Smooth muscle cell of the brain vasculature (primary cell): ENCODE results near the gene MAPKAP1.

Source experiments
- DNase-seq: peaks from one replicate; pipeline ENCODE4 v3.0.0-alpha.2; 2012; ENCODE audit warnings: low read depth, low spot score

The MAPKAP1 gene

DNA sequence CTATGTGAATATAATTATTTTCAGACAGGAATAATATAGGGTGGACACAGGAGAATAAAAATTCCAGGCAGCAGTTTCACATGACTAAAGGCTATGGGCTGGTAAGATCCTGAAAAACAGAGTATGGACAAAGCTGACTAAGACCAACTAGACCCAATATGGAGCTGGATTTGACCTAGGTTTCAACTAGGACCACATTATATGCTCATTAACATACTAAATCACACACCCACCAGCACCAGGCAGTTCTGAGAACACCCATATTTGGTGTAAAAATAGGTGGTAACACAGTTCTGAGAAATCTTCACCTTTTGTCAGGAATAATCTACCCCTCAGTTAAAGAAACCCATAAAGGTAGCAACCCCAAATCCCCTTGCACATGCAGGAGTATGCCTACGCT is 64.7 kb downstream of the MAPKAP1 start:
- no peak for DNase-seq

DNA sequence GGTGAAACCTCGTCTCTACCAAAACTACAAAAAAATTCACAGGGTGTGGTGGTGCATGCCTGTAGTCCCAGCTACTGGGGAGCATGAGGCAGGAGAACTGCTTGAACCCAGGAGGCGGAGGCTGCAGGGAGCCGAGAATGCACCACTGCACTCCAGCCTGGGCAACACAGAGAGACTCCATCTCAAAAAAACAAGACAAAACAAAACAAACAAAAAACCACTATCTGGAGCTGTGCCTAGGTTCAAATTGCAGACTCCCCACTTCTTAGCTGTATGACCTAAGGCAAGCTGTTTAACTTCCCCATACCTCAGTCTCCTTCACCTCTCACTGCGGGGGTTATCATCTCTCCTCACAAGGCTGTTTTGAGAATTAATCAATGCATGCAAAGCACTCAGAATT is 68.0 kb downstream of the MAPKAP1 start:
- no peak for DNase-seq

DNA sequence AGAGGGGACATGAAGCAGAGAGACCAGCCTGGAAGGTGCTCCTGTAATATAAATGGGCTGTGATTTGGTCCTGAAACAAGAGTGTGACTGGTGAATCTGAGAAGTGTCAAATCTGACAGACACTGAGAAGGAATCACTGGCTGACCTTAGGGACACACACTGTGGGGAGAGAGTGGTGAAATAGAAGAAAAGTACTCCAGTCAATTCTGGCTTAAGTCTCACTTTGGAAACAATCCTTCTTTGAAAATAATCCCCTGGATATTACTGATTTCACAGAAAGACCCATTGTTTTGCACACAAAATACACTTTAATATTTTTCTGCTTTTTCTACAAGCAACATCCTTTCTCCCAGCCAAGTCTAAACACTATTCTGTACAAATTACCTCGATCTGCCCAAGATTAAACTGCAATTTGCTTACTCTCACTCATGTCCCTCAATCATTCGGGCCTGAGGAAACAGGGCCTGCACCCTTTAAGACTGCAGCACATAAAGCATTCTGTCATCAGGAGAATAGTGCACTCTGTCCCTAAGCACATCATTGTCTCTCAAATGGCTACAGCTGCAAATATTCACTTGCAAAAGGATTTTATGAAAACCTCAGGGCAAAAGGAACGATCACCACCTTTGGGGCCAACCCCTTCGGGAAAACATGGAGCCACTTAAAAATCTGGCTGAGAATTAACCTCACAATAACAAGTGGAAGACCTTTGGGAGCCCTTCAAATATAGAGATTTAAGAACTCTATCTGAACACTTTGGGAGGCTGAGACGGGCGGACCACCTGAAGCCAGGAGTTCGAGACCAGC is 68.6 kb downstream of the MAPKAP1 start:
- DNase-seq, result no peak

DNA sequence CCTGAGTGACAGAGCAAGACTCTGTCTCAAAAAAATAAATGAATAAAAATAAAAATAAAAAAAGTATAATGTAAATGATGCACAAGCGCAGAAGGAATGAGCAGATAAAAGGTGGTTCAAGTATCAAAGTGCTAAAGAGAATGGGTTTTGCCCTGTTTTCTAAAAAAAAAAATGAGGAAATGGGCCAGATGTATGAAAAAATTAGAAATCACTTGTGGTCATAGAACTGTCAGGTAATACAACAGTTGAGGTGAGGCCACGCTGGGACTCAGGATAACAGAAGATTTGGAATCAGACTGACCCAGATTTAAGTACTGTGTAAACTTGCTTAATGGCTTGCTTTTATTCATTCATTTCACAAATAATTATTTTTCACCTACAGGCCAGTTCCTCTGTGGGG is 69.8 kb downstream of the MAPKAP1 start:
- no peak for DNase-seq

- no peak for DNase-seq
Measured at GRCh38 chr9:125635888-125636287, 71.1 kb downstream of the MAPKAP1 start.

- DNase-seq, result no peak
Measured at GRCh38 chr9:125634040-125634717, 72.8 kb downstream of the MAPKAP1 start.

- DNase-seq, result no peak
Measured at GRCh38 chr9:125633116-125633745, 73.8 kb downstream of the MAPKAP1 start.

- DNase-seq, result no peak
Measured at GRCh38 chr9:125632321-125633115, 74.5 kb downstream of the MAPKAP1 start.

- peak; percentile 35 for DNase-seq
Measured at GRCh38 chr9:125631391-125632085, 75.5 kb downstream of the MAPKAP1 start.

- DNase-seq, result no peak
Measured at GRCh38 chr9:125630436-125630835, 76.6 kb downstream of the MAPKAP1 start.

DNA sequence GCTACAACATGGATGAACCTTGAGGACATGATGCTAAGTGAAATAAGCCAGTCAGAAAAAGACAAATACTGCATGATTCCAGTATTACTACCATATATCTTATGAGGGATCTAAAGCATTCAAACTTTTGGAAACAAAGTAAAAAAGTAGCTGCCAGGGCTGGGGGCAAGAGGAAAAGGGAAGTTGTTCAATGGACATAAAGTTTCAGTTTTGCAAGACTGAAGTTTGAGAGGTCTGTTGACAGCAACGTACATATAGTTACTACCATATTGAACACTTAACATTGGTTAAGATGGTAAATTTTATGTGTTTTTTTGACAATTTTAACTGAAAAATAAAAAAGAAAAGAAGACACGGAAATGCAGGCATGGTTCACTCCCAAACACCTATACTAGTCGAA is 77.6 kb downstream of the MAPKAP1 start:
- DNase-seq, result no peak

- no peak for DNase-seq
Measured at GRCh38 chr9:125626187-125626586, 80.8 kb downstream of the MAPKAP1 start.

- DNase-seq, result no peak
Measured at GRCh38 chr9:125621170-125621569, 85.8 kb downstream of the MAPKAP1 start.

DNA sequence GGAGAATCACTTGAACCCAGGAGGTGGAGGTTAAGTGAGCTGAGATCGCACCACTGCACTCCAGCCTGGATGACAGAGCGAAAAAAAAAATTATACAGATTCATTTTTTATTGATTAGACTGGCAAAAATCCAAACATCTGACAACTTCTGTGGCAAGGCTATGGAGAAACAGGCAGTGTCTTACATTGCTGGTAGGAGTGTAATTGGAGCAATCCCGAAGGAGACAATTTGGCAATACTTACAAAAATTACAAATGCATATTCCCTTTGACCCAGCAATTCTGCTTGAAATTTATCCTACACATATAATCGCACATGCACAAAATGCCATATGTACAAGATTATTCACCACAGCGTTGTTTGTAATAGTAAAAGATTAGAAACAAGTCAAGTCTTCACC is 86.8 kb downstream of the MAPKAP1 start:
- no peak for DNase-seq

DNA sequence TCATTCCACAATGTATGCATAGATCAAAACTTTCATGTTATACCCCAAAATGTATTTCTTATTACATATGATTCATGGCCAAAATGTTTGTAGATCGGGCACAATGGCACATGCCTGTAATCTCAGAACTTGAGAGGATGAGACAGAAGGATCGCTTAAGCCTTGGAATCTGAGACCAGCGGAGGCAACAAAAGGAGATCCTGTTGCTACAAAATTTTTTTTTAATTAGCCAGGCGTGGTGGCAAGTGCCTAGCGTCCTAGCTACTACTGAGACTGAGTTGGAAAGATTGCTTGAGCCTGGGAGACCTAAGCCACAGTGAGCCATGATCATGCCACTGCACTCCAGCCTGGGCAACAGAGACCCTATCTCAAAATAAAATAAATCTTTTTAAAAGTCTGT is 89.9 kb downstream of the MAPKAP1 start:
- no peak for DNase-seq

- DNase-seq, result no peak
Measured at GRCh38 chr9:125613141-125613540, 93.9 kb downstream of the MAPKAP1 start.

DNA sequence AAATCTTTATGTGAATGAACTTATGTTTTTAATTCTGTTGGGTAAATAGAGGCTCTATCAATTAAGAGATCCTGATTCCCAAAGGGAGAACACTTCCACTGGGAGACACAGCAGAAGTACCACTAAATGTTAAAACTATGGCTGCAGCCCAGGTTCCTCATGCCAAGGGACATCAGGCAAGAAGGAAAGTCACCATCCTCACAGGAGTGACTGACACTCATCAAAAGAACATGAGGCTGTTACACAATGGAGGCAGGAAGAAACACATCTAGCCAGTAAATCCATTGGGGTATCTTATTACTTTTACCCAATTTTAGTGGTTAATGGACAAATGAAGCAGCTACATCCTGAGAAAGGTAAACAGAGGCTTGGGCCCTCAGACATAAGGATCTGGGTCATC is 94.4 kb downstream of the MAPKAP1 start:
- DNase-seq, result no peak

DNA sequence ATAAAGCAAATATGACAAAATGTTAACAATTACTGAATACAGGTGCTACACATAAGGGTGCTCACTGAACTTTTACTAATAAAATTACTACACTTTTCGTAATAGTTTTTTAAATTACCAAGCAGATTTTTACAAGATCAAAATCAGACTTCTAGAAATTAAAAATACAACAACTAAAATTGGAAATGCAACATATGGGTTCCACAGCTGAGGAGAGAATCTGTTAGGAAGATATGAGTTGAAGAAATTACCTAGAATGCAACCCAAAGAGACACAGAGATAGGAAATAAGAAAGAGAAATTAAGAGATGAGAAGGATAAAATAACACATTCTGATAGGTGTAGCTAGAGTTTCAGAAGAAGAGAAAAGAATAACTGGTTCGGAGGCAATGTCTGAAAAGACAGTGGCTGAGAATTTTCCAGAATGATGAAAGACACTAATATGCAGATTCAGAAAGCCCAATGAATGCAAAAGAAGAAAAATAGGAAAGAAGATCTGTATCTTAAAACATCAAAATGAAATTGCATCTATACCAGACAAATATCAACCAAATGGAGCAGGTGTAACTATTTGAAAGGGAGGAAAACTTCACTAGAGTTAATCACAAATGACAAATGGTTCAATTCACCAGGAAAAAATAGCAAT is 95.8 kb downstream of the MAPKAP1 start:
- DNase-seq, result no peak

- no peak for DNase-seq
Measured at GRCh38 chr9:125609744-125610143, 97.3 kb downstream of the MAPKAP1 start.

- DNase-seq, result no peak
Measured at GRCh38 chr9:125608489-125609224, 98.4 kb downstream of the MAPKAP1 start.
